GM12878 (cell line): Measurements from ENCODE around the gene GPATCH2L.

Experiments used
- CBFB ChIP-seq: IDR thresholded peaks from 2 replicates; pipeline ENCODE4 v1.6.1; 2016; ENCODE audit warnings: antibody characterized with exemption, low read depth
- CREM ChIP-seq: IDR thresholded peaks from 2 replicates; pipeline ENCODE4 v1.6.1; 2014; ENCODE audit warnings: antibody characterized with exemption, low read depth
- CTCF ChIP-seq, 3 experiments: IDR thresholded peaks in 2 of 3; conservative IDR thresholded peaks in 1 of 3; 2 replicates each; pipeline ENCODE4 v1.5.1; 2011; ENCODE audit warnings: low read depth in 3 of 3, low read length in 3 of 3, mild to moderate bottlenecking in 3 of 3, control low read depth in 2 of 3, moderate library complexity in 2 of 3, inconsistent platforms in 1 of 3, mixed read lengths in 1 of 3; ENCODE audit not compliant: control insufficient read depth in 2 of 3, insufficient read depth in 1 of 3; ENCODE audit errors: extremely low read depth in 1 of 3

DNA sequence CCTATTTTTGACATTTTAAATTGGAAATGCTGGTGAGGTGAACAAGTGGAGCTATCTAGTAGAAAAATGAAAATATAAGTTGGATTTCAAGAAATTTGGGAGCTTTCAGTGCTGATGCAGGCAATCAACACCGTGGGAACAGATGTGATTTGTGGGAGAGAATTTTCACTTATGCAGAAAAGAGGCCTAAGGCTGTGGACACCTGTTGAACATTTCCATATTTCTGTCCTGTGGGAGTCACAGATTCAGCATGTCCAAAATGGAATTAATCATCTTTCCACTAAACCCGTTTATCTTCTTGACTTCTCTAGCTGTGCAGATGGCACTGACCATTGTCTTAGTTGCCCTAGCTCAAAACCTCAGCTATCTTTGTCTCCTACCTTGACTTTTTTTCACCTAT is 2.5 kb upstream of the GPATCH2L start:
- TF ChIP-seq CBFB (no peak), CTCF (IDR thresholded peaks at IDR 0.05 in 2 of 3, conservative IDR thresholded peaks at IDR 0.05 in 1 of 3; ENCODE audit: control insufficient read depth in 2 of 3, extremely low read depth in 1 of 3, insufficient read depth in 1 of 3, low read depth in 3 of 3, low read length in 3 of 3) (no peak), CREM (no peak)
